ENCODE data around the gene RNASE13.
"Not testable (repeated sequence)": the region's sequence is repeated elsewhere in the genome, so short reads cannot be mapped to it uniquely, and the experiment has no call there.

GRCh38 chr14:20985650-20986049, 49.0 kb downstream of the RNASE13 start:
- not testable (repeated sequence) for TF ChIP-seq POLR2A (IDR thresholded peaks at IDR 0.05; ENCODE audit: low read length); GATA1 (IDR thresholded peaks at IDR 0.05; ENCODE audit: low read depth, low read length)

All from erythroblast (primary cell).